Measurements from ENCODE around the gene PDS5B.

GRCh38 chr13:32779119-32779518 is 192.9 kb downstream of the PDS5B start:
- no peak for TF ChIP-seq POLR2AphosphoS5 (IDR thresholded peaks at IDR 0.05; ENCODE audit: insufficient read depth in 1 of 2, low read depth in 1 of 2)
- no peak for TF ChIP-seq POLR2A (IDR thresholded peaks at IDR 0.05)
- no peak for TF ChIP-seq CTCF (IDR thresholded peaks at IDR 0.05)
